ENCODE data around the gene PDLIM1.
"Not testable (repeated sequence)": the region's sequence is repeated elsewhere in the genome, so short reads cannot be mapped to it uniquely, and the experiment has no call there.

PDLIM1 gene

GRCh38 chr10:95262763-95263518 is 27.9 kb downstream of the PDLIM1 start:
- DNase-seq, result no peak

GRCh38 chr10:95261926-95262325 is 28.9 kb downstream of the PDLIM1 start:
- no peak for DNase-seq

GRCh38 chr10:95260909-95261552 is 29.8 kb downstream of the PDLIM1 start:
- no peak for DNase-seq

- DNase-seq, result no peak
Observed at GRCh38 chr10:95260397-95260881, 30.4 kb downstream of the PDLIM1 start.

GRCh38 chr10:95257849-95258248 is 33.0 kb downstream of the PDLIM1 start:
- no peak for DNase-seq

GRCh38 chr10:95256268-95256667 is 34.5 kb downstream of the PDLIM1 start:
- no peak for DNase-seq

GRCh38 chr10:95254629-95255028 is 36.2 kb downstream of the PDLIM1 start:
- DNase-seq, result no peak

- no peak for DNase-seq
Observed at GRCh38 chr10:95253686-95254085, 37.1 kb downstream of the PDLIM1 start.

- DNase-seq, result no peak
Observed at GRCh38 chr10:95253007-95253406, 37.8 kb downstream of the PDLIM1 start.

- no peak for DNase-seq
Observed at GRCh38 chr10:95250856-95251255, 39.9 kb downstream of the PDLIM1 start.

GRCh38 chr10:95249467-95249866 is 41.3 kb downstream of the PDLIM1 start:
- no peak for DNase-seq

- no peak for DNase-seq
Observed at GRCh38 chr10:95248989-95249388, 41.8 kb downstream of the PDLIM1 start.

- DNase-seq, result no peak
Observed at GRCh38 chr10:95247881-95248583, 42.8 kb downstream of the PDLIM1 start.

GRCh38 chr10:95247200-95247880 is 43.5 kb downstream of the PDLIM1 start:
- DNase-seq, result no peak

- DNase-seq, result peak; percentile 53
Observed at GRCh38 chr10:95246582-95247051, 44.2 kb downstream of the PDLIM1 start.

- no peak for DNase-seq
Observed at GRCh38 chr10:95245425-95246055, 45.3 kb downstream of the PDLIM1 start.

- no peak for DNase-seq
Observed at GRCh38 chr10:95244152-95244551, 46.7 kb downstream of the PDLIM1 start.

- DNase-seq, result no peak
Observed at GRCh38 chr10:95243318-95243617, 47.5 kb downstream of the PDLIM1 start.

- DNase-seq, result no peak
Observed at GRCh38 chr10:95242581-95243317, 48.1 kb downstream of the PDLIM1 start.

- no peak for DNase-seq
Observed at GRCh38 chr10:95241533-95241932, 49.3 kb downstream of the PDLIM1 start.

GRCh38 chr10:95240811-95241210 is 50.0 kb downstream of the PDLIM1 start:
- no peak for DNase-seq

GRCh38 chr10:95240096-95240495 is 50.7 kb downstream of the PDLIM1 start:
- DNase-seq, result not testable (repeated sequence)
